GM23248 (cell line): ENCODE results near the gene UHRF2.

ENCODE experiments used
- EZH2 ChIP-seq: fragments of 200-600 bp; sonication (generic); IDR thresholded peaks from 2 replicates; pipeline ENCODE4 v1.6.1; 2018; ENCODE audit warnings: antibody characterized with exemption, mild to moderate bottlenecking; ENCODE audit not compliant: insufficient read depth, poor library complexity, severe bottlenecking
- EZH2phosphoT487 ChIP-seq: fragments of 200-600 bp; sonication (generic); IDR thresholded peaks from 2 replicates; pipeline ENCODE4 v1.6.1; 2018; ENCODE audit warnings: antibody characterized with exemption, moderate library complexity, mild to moderate bottlenecking, low read depth; ENCODE audit not compliant: insufficient read depth

DNA sequence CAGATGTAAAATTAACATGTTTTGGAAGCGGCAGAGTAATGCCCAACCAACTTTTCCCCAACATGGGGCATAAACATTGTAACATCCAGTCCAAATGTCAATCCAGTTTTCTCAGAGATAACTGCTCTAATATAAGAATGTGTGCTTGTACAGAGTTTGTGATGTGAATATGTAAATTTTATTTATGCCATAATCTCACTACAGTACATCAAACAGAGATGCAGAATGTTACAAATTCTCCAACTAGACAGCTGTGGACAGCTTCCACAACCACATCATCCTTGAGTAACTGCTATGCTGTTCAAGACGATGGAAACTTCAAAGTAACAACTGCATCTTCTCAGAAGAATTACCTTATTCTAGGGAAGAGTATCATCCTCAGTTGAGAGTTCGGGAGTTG lies 122.6 kb downstream of the UHRF2 start:
- no peak for TF ChIP-seq EZH2
- TF ChIP-seq EZH2phosphoT487 = no peak
